ENCODE data around the gene RNF115. TPM values are rescaled to one million over a fixed set of nuclear protein-coding genes. Genes with fewer than 3 reads are reported as not detected.
"Not testable (repeated sequence)": the region's sequence is repeated elsewhere in the genome, so short reads cannot be mapped to it uniquely, and the experiment has no call there.

RNF115 gene
- total RNA-seq, 4 donors from 2014 or later, result 37.8 to 46.3 (median 40.3) TPM

DNA sequence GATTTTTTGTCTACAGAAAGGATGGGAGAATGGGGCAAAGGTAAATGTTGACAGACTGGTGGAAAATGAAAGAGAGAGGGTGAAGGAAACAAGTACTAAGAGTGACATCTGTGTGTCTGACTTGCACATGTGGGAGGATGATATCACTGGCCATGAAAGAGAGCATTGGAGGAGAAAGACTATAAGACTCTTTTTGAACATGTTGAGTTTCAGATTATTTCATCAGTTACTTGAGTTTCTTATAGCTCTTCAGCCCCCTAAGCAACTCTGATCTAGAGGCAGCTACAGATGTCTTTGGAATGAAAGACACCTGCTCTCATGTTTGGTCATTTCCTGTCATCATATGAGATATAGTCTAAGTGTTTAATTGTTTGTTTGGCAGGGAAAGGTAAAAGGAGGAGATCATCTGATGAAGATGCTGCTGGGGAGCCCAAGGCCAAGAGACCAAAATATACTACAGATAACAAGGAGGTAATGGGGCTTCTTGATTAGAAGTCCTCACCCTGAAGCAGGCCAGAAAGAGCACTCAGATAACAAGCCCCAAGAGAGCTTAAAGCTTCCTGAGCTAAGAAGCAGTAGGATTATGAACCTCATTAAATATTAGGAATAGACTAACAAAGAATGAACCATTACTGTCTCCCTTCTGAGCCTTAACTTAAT lies 4.6 kb upstream of the RNF115 start:
- Histone ChIP-seq H3K27me3 (no peaks in the 10 kb centered on the region), H3K4me3 (no peak overlapping the region), H3K36me3 (peaks cover 48 to 80% (median 75%) of the 10 kb centered on the region in 4 donors), H3K9me3 (no peaks in the 10 kb centered on the region), H3K27ac (replicated peaks in 1 of 4) (no peak overlapping the region), H3K4me1 (peaks cover 8 to 24% (median 19%) of the 10 kb centered on the region in 4 donors)
- DNase-seq (ENCODE audit: extremely low spot score), result no peak
- TF ChIP-seq, protein P1, sequence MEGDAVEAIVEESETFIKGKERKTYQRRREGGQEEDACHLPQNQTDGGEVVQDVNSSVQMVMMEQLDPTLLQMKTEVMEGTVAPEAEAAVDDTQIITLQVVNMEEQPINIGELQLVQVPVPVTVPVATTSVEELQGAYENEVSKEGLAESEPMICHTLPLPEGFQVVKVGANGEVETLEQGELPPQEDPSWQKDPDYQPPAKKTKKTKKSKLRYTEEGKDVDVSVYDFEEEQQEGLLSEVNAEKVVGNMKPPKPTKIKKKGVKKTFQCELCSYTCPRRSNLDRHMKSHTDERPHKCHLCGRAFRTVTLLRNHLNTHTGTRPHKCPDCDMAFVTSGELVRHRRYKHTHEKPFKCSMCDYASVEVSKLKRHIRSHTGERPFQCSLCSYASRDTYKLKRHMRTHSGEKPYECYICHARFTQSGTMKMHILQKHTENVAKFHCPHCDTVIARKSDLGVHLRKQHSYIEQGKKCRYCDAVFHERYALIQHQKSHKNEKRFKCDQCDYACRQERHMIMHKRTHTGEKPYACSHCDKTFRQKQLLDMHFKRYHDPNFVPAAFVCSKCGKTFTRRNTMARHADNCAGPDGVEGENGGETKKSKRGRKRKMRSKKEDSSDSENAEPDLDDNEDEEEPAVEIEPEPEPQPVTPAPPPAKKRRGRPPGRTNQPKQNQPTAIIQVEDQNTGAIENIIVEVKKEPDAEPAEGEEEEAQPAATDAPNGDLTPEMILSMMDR (IDR thresholded peaks at IDR 0.05), result no peak
- TF ChIP-seq POLR2A (IDR thresholded peaks at IDR 0.05; ENCODE audit: low read depth) (no peak), EP300 (IDR thresholded peaks at IDR 0.05) (no peak), POLR2AphosphoS5 (IDR thresholded peaks at IDR 0.05) (no peak)
- intact Hi-C loops (cut with DNase I), result loop anchor here (5.0 to 10.0 kb wide), 2 partner anchors 41 to 74 kb away; no protein-coding TSS in a partner anchor

DNA sequence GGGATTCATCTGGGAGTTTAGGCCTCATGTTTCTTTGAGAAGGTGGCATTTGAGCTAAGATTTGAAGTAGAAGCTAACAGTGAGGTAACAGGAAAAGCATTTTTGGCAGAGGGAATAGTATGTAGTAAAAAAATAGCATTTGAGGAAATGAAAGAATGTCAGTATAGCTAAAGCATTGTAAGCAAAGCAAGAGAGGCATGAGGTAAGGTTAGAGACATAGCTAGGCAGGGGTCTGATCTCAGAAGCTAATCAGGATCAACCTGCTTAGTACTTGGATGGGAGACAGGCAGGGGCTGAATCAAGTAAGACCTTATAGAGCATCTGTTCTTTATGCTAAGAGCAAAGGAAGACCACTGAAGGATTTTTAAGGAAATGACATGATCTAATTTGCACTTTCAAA lies 4.1 kb upstream of the RNF115 start:
- Histone ChIP-seq H3K27ac (replicated peaks in 1 of 4) (no peak overlapping the region), H3K9me3 (no peaks in the 10 kb centered on the region), H3K4me1 (peaks cover 8 to 24% (median 19%) of the 10 kb centered on the region in 4 donors), H3K36me3 (peaks cover 43 to 74% (median 70%) of the 10 kb centered on the region in 4 donors), H3K27me3 (no peaks in the 10 kb centered on the region), H3K4me3 (no peak overlapping the region)
- no peak for DNase-seq (ENCODE audit: extremely low spot score)
- TF ChIP-seq POLR2AphosphoS5 (IDR thresholded peaks at IDR 0.05), result no peak
- TF ChIP-seq, protein P1 (IDR thresholded peaks at IDR 0.05), result no peak
- TF ChIP-seq POLR2A (IDR thresholded peaks at IDR 0.05; ENCODE audit: low read depth), result no peak
- TF ChIP-seq EP300 (IDR thresholded peaks at IDR 0.05), result no peak
- intact Hi-C loops (cut with DNase I), result loop anchor here (5.0 to 10.0 kb wide), 2 partner anchors 41 to 73 kb away; no protein-coding TSS in a partner anchor

DNA sequence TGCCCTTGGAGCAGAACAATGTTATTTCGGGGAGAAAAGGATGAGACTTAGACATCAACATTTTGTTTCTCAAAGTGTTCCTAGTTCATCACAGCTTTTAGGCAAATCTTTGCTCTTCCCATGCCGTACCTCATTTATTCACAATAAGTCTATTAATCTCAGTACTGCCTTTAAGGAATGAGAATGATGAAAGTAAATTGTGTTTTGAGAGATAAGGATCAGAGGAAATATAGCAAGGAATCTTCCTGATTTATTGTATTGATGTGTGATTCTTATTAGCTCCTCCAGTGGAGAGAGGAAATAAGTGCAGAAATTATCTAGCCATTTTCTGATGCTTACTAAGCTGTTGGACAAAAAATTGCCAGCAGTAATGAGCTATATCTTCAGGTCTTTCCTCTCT lies 2.1 kb upstream of the RNF115 start:
- H3K27me3 ChIP-seq, result no peaks in the 10 kb centered on the region
- H3K36me3 ChIP-seq, result peaks cover 29 to 55% (median 51%) of the 10 kb centered on the region in 4 donors
- H3K4me1 ChIP-seq, result peaks cover 8 to 27% (median 23%) of the 10 kb centered on the region in 4 donors
- TF ChIP-seq, protein P1 (IDR thresholded peaks at IDR 0.05), result no peak
- TF ChIP-seq POLR2AphosphoS5 (IDR thresholded peaks at IDR 0.05), result no peak
- no peak for TF ChIP-seq EP300 (IDR thresholded peaks at IDR 0.05)
- TF ChIP-seq POLR2A (IDR thresholded peaks at IDR 0.05; ENCODE audit: low read depth), result no peak
- H3K9me3 ChIP-seq, result no peaks in the 10 kb centered on the region
- DNase-seq (ENCODE audit: extremely low spot score), result no peak
- no peak overlapping the region for H3K4me3 ChIP-seq
- intact Hi-C loops (cut with DNase I), result loop anchor here (5.0 to 10.0 kb wide), 2 partner anchors 39 to 71 kb away; no protein-coding TSS in a partner anchor
- WGBS, result 87% methylated on average over 2 of the region's 2 CpGs
- H3K27ac ChIP-seq (replicated peaks in 1 of 4), result no peak overlapping the region

DNA sequence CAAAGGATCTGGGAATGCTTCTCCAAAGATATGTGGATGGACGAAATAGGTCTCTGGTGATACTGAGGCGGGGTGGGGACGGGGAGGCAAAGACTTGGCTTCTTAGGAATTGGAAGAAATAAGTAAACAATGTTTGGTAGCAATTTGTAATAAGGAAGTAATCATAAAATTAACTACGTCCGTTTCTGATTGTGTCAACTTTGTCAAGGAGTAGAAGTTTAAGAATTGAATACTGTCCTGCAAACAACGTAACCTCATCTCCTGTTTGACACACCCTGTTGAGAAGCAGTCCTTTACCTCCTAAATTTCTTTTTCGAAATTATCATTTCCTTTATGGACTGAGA lies 576 bp upstream of the RNF115 start:
- H3K4me3 ChIP-seq, result peak overlapping the region; percentile 65 to 89 (median 84)
- H3K27me3 ChIP-seq, result no peaks in the 10 kb centered on the region
- no peaks in the 10 kb centered on the region for H3K9me3 ChIP-seq
- TF ChIP-seq EP300 (IDR thresholded peaks at IDR 0.05) (no peak), POLR2AphosphoS5 (IDR thresholded peaks at IDR 0.05) (no peak), POLR2A (IDR thresholded peaks at IDR 0.05; ENCODE audit: low read depth) (no peak)
- TF ChIP-seq, protein P1 (IDR thresholded peaks at IDR 0.05), result no peak
- no peak for DNase-seq (ENCODE audit: extremely low spot score)
- 1% methylated on average over 7 of the region's 7 CpGs for WGBS
- H3K27ac ChIP-seq (replicated peaks in 1 of 4), result peak overlapping the region; percentile 90 to 95 (median 90)
- intact Hi-C loops (cut with DNase I), result loop anchor here (10.0 kb wide), 1 partner anchor 70 kb away; no protein-coding TSS in a partner anchor
- peaks cover 8 to 28% (median 26%) of the 10 kb centered on the region in 4 donors for H3K4me1 ChIP-seq
- H3K36me3 ChIP-seq, result peaks cover 16 to 40% (median 35%) of the 10 kb centered on the region in 4 donors

DNA sequence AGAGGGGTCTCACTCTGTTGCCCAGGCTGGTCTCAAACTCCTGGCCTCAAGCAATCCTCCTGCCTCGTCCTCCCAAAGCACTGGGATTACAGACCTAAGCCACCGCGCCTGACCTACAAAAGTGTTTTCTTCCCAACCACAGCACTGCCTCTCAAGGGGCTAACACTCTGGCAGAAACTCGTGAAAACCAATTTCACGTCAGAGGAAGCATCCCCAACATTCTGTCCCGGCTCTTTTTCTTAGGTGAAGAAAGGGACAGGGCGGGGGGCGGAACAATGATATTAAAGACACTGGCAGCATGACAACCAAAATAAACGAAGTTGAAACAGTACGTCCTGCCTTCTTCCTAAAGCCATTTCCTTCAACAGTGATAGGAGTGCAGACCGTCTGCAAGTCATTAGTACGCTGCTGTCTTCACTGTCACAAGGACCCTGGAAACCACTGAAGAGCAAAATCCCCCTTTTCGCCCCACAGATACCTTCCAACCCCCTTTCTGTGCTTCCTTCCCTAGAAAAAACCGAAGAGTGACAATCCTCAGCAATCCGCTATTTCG lies 1.0 kb downstream of the RNF115 start:
- Histone ChIP-seq H3K36me3 (peaks cover under 1 to 23% (median 19%) of the 10 kb centered on the region in 4 donors), H3K4me3 (peak overlapping the region in 3 of 4 donors; percentile 65 to 84 (median 83)), H3K27ac (replicated peaks in 1 of 4) (peak overlapping the region; percentile 45 to 91 (median 90)), H3K4me1 (peaks cover 8 to 31% (median 28%) of the 10 kb centered on the region in 4 donors)
- not testable (repeated sequence) for H3K9me3 ChIP-seq; DNase-seq (ENCODE audit: extremely low spot score); H3K27me3 ChIP-seq
- intact Hi-C loops (cut with DNase I), result loop anchor here (10.0 kb wide), 1 partner anchor 68 kb away; no protein-coding TSS in a partner anchor
- no CpG with 5 or more reads among the region's 16 CpGs for WGBS

DNA sequence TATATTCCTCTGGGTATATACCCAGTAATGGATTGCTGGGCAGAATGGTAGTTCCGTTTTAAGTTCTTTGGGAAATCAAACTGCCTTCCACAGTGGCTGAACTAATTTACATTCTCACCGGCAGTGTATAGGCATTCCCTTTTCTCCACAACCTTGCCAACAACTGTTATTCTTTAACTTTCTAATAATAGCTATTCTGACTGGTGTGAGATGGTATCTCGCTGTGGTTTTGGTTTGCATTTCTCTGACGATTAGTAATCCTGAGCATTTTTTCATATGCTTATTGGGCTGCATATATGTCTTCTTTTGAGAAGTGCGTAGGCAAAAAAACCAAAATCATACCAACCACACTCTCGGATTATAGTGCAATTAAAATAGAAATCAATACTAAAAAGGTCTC lies 5.8 kb downstream of the RNF115 start:
- H3K9me3 ChIP-seq; H3K4me3 ChIP-seq; intact Hi-C loops (cut with DNase I); H3K36me3 ChIP-seq; DNase-seq (ENCODE audit: extremely low spot score); H3K27me3 ChIP-seq; H3K4me1 ChIP-seq: not testable (repeated sequence)
- WGBS, result 45% methylated on average over 2 of the region's 6 CpGs
- H3K27ac ChIP-seq (replicated peaks in 1 of 4), result peak overlapping the region in 1 of 4 donors; percentile 41

DNA sequence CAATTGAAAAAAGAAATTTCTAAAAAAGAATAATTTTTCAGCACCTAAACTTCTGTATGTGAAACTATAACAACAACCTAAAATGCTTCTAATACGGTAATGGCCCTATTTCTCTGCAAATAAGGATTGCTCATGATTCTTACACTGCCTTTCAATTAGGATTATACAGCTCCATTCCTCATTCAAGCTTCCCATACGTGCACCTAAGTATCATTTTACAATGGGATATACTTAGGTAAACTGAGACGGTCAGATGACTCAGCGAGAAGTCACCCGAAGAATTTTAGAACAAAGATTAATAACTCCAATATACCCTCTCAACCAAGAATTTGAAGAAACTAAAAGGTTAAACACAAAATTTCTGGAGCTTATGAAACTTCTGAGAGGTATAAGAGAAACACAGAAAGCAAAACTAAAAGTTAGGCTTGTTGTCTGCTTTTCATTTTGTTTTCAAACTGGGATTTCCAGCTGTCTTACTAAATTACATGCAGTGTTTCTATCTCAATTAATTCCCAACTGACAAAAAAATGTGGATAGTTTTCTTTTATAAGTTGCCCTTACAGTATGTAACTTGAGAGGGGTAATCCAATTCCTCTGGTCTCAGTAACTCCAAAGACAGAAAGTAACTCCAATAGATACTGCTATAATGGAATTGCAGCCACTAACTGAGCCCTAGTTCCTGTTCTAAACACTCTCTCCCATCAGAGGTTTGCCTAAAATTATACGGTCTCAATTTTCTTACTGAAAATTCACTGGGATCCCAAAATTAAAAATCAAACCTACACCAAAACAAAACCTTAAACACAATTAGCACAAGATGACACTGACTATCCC lies 10.7 kb downstream of the RNF115 start:
- peaks cover 0 to 11% (median 10%) of the 10 kb centered on the region in 4 donors for H3K4me1 ChIP-seq
- DNase-seq (ENCODE audit: extremely low spot score); H3K27ac ChIP-seq (replicated peaks in 1 of 4); H3K4me3 ChIP-seq; H3K27me3 ChIP-seq; H3K36me3 ChIP-seq; intact Hi-C loops (cut with DNase I); H3K9me3 ChIP-seq: not testable (repeated sequence)
- 35% methylated on average over 2 of the region's 6 CpGs for WGBS

Data from esophagus muscularis mucosa (tissue), 4 donors.